NB4 (cell line): ENCODE results near the gene MGRN1.

ENCODE experiments used
- POLR2A ChIP-seq: IDR thresholded peaks from 2 replicates; pipeline ENCODE4 v1.6.1; 2011; ENCODE audit warnings: mild to moderate bottlenecking; ENCODE audit not compliant: insufficient read length; ENCODE audit errors: extremely low read depth
- TF ChIP-seq, protein P1 (sequence below): IDR thresholded peaks from 2 replicates; pipeline ENCODE4 v1.6.1; 2011; ENCODE audit warnings: low read depth, low read length
- TF ChIP-seq, protein P2 (sequence below): IDR thresholded peaks from one replicate; pipeline ENCODE4 v1.5.1; 2012; ENCODE audit warnings: low read depth, low read length

DNA sequence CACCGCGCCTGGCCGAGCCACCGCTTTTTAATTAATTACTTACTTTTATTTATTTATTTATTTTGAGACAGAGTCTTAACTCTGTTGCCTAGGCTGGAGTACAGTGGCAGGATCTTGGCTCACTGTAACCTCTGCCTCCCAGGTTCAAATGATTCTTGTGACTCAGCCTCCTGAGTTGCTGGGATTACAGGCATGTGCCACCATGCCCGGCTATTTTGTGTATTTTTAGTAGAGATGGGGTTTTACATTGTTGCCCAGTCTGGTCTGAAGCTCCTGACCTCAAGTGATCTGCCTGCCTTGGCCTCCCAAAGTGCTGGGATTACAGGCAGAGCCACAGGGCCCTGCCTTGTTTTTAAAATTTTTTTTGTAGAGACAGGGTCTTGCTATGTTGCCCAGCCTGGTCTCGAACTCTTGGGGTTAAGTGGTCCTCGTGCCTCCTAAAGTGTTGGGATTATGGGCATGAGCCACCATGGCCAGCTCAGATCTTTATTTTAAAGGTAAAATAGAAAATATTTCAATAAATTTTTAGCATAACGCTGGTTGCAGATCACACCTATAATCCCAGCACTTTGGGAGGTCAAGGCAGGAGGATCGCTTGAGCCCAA is 50.4 kb downstream of the MGRN1 start:
- TF ChIP-seq, protein P1, sequence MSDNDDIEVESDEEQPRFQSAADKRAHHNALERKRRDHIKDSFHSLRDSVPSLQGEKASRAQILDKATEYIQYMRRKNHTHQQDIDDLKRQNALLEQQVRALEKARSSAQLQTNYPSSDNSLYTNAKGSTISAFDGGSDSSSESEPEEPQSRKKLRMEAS = no peak
- no peak for TF ChIP-seq POLR2A
- TF ChIP-seq, protein P2, sequence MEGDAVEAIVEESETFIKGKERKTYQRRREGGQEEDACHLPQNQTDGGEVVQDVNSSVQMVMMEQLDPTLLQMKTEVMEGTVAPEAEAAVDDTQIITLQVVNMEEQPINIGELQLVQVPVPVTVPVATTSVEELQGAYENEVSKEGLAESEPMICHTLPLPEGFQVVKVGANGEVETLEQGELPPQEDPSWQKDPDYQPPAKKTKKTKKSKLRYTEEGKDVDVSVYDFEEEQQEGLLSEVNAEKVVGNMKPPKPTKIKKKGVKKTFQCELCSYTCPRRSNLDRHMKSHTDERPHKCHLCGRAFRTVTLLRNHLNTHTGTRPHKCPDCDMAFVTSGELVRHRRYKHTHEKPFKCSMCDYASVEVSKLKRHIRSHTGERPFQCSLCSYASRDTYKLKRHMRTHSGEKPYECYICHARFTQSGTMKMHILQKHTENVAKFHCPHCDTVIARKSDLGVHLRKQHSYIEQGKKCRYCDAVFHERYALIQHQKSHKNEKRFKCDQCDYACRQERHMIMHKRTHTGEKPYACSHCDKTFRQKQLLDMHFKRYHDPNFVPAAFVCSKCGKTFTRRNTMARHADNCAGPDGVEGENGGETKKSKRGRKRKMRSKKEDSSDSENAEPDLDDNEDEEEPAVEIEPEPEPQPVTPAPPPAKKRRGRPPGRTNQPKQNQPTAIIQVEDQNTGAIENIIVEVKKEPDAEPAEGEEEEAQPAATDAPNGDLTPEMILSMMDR = no peak
